ENCODE results near the gene KRTAP12-2.

The KRTAP12-2 gene

GRCh38 chr21:44623575-44623974 lies 43.2 kb downstream of the KRTAP12-2 start:
- no peak for DNase-seq

DNA sequence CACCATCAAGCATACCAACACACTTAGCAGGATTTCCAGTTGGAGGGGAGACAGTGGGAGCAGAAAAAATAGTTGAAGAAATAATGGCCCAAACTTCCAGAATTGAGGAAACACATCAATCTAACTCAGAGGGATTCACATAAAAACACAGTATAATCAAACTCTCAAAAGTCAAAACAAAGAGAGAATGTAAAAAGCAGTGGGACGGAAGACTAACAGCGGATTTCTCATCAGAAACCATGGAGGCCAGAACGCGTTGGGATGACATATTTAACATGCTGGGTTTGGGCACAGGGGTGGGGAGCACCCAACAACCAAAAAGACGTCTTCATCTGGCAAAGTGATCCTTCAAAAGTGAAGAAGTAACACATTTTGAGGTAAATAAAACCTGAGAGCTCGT lies 46.8 kb downstream of the KRTAP12-2 start:
- no peak for DNase-seq

- peak; percentile 37 for DNase-seq
Observed at GRCh38 chr21:44618909-44619308, 47.8 kb downstream of the KRTAP12-2 start.

- no peak for DNase-seq
Observed at GRCh38 chr21:44618504-44618903, 48.2 kb downstream of the KRTAP12-2 start.

GRCh38 chr21:44617071-44617501 lies 49.6 kb downstream of the KRTAP12-2 start:
- no peak for DNase-seq

- DNase-seq: no peak
Observed at GRCh38 chr21:44616591-44616926, 50.2 kb downstream of the KRTAP12-2 start.
